NT2/D1 (cell line): Measurements from ENCODE around the gene BRINP2.

Experiments
- DNase-seq: peaks from one replicate; pipeline ENCODE4 v3.0.0-alpha.2; 2011; ENCODE audit warnings: low read depth, low spot score
- H3K27me3 ChIP-seq: 2 replicates; pipeline ENCODE4 v1.6.0; 2011; ENCODE audit warnings: mild to moderate bottlenecking; ENCODE audit not compliant: insufficient read length, insufficient read depth
- H3K36me3 ChIP-seq: 2 replicates; pipeline ENCODE4 v1.6.1; 2011; ENCODE audit warnings: mild to moderate bottlenecking, low read length, mixed read lengths; ENCODE audit not compliant: insufficient read depth, insufficient read length
- H3K4me1 ChIP-seq: 2 replicates; pipeline ENCODE4 v1.5.1; 2011; ENCODE audit not compliant: insufficient read depth, insufficient read length
- H3K4me3 ChIP-seq: 2 replicates; pipeline ENCODE4 v1.5.1; 2011; ENCODE audit warnings: low read depth; ENCODE audit not compliant: insufficient read length
- H3K9ac ChIP-seq: 2 replicates; pipeline ENCODE4 v1.6.0; 2011; ENCODE audit warnings: low read depth; ENCODE audit not compliant: insufficient read length
- H3K9me3 ChIP-seq: 2 replicates; pipeline ENCODE4 v1.5.1; 2011; ENCODE audit warnings: mild to moderate bottlenecking, low read length; ENCODE audit not compliant: insufficient read depth
- SUZ12 ChIP-seq: IDR thresholded peaks from 2 replicates; pipeline ENCODE4 v1.6.1; 2011; ENCODE audit not compliant: insufficient read length, insufficient read depth; ENCODE audit errors: extremely low read depth
- YY1 ChIP-seq: IDR thresholded peaks from 2 replicates; pipeline ENCODE4 v1.6.1; 2011; ENCODE audit not compliant: insufficient read length, insufficient read depth
- ZNF274 ChIP-seq: IDR thresholded peaks from 2 replicates; pipeline ENCODE4 v1.6.1; 2011; ENCODE audit warnings: mild to moderate bottlenecking, low read depth, low read length

BRINP2 gene

GRCh38 chr1:177131723-177132122 is 39.0 kb upstream of the BRINP2 start:
- H3K4me3 ChIP-seq: no peak overlapping the region
- H3K9ac ChIP-seq: no peak overlapping the region
- no peaks in the 10 kb centered on the region for H3K36me3 ChIP-seq
- TF ChIP-seq SUZ12 (no peak), ZNF274 (no peak), YY1 (no peak)
- H3K4me1 ChIP-seq: no peaks in the 10 kb centered on the region
- no peaks in the 10 kb centered on the region for H3K27me3 ChIP-seq
- no peaks in the 10 kb centered on the region for H3K9me3 ChIP-seq
- DNase-seq: no peak

- Histone ChIP-seq H3K4me3 (no peak overlapping the region), H3K27me3 (no peaks in the 10 kb centered on the region), H3K9me3 (no peaks in the 10 kb centered on the region), H3K4me1 (no peaks in the 10 kb centered on the region), H3K36me3 (no peaks in the 10 kb centered on the region), H3K9ac (no peak overlapping the region)
- TF ChIP-seq YY1: no peak
- TF ChIP-seq SUZ12: no peak
- no peak for TF ChIP-seq ZNF274
- DNase-seq: no peak
Measured at GRCh38 chr1:177132141-177132540, 38.6 kb upstream of the BRINP2 start.

- no peaks in the 10 kb centered on the region for H3K4me1 ChIP-seq
- H3K36me3 ChIP-seq: no peaks in the 10 kb centered on the region
- TF ChIP-seq SUZ12: no peak
- no peak for TF ChIP-seq ZNF274
- TF ChIP-seq YY1: no peak
- no peak for DNase-seq
- no peak overlapping the region for H3K4me3 ChIP-seq
- H3K9me3 ChIP-seq: no peaks in the 10 kb centered on the region
- H3K27me3 ChIP-seq: no peaks in the 10 kb centered on the region
- no peak overlapping the region for H3K9ac ChIP-seq
Measured at GRCh38 chr1:177133977-177134538, 36.7 kb upstream of the BRINP2 start.

GRCh38 chr1:177135250-177135649 is 35.5 kb upstream of the BRINP2 start:
- DNase-seq: no peak
- Histone ChIP-seq H3K36me3 (no peaks in the 10 kb centered on the region), H3K9ac (no peak overlapping the region), H3K9me3 (no peaks in the 10 kb centered on the region), H3K27me3 (no peaks in the 10 kb centered on the region), H3K4me1 (no peaks in the 10 kb centered on the region), H3K4me3 (no peak overlapping the region)
- TF ChIP-seq YY1 (no peak), SUZ12 (no peak), ZNF274 (no peak)

GRCh38 chr1:177137814-177138213 is 32.9 kb upstream of the BRINP2 start:
- H3K9me3 ChIP-seq: no peaks in the 10 kb centered on the region
- no peak for DNase-seq
- TF ChIP-seq SUZ12 (no peak), YY1 (no peak), ZNF274 (no peak)
- H3K4me1 ChIP-seq: no peaks in the 10 kb centered on the region
- no peak overlapping the region for H3K4me3 ChIP-seq
- H3K9ac ChIP-seq: no peak overlapping the region
- no peaks in the 10 kb centered on the region for H3K27me3 ChIP-seq
- no peaks in the 10 kb centered on the region for H3K36me3 ChIP-seq

GRCh38 chr1:177138347-177138746 is 32.4 kb upstream of the BRINP2 start:
- TF ChIP-seq SUZ12 (no peak), ZNF274 (no peak), YY1 (no peak)
- H3K9me3 ChIP-seq: no peaks in the 10 kb centered on the region
- no peak for DNase-seq
- H3K4me1 ChIP-seq: peaks cover 4% of the 10 kb centered on the region
- H3K4me3 ChIP-seq: no peak overlapping the region
- no peak overlapping the region for H3K9ac ChIP-seq
- no peaks in the 10 kb centered on the region for H3K27me3 ChIP-seq
- H3K36me3 ChIP-seq: no peaks in the 10 kb centered on the region

GRCh38 chr1:177142010-177142409 is 28.7 kb upstream of the BRINP2 start:
- no peaks in the 10 kb centered on the region for H3K27me3 ChIP-seq
- no peak overlapping the region for H3K9ac ChIP-seq
- H3K36me3 ChIP-seq: no peaks in the 10 kb centered on the region
- H3K4me3 ChIP-seq: no peak overlapping the region
- no peak for DNase-seq
- TF ChIP-seq ZNF274: no peak
- no peak for TF ChIP-seq SUZ12
- no peak for TF ChIP-seq YY1
- peaks cover 4% of the 10 kb centered on the region for H3K4me1 ChIP-seq
- no peaks in the 10 kb centered on the region for H3K9me3 ChIP-seq

GRCh38 chr1:177142791-177143271 is 27.9 kb upstream of the BRINP2 start:
- Histone ChIP-seq H3K4me1 (peaks cover 4% of the 10 kb centered on the region), H3K4me3 (no peak overlapping the region), H3K9me3 (no peaks in the 10 kb centered on the region), H3K9ac (no peak overlapping the region), H3K36me3 (no peaks in the 10 kb centered on the region), H3K27me3 (no peaks in the 10 kb centered on the region)
- DNase-seq: peak; percentile 36
- TF ChIP-seq ZNF274: no peak
- TF ChIP-seq SUZ12: no peak
- TF ChIP-seq YY1: no peak
